Suprapubic skin (tissue), 4 donors: Measurements from ENCODE around the gene DPM3. TPM values are rescaled to one million over a fixed set of nuclear protein-coding genes. Genes with fewer than 3 reads are reported as not detected.
"Not testable (repeated sequence)": the region's sequence is repeated elsewhere in the genome, so short reads cannot be mapped to it uniquely, and the experiment has no call there.

Experiments
- DNase-seq, 2 donors: peaks; one replicate each; pipeline ENCODE4 v3.0.0-alpha.2; 2019; ENCODE audit warnings: low spot score in 2 of 2
- H3K27ac ChIP-seq: fragments of 200-600 bp; sonication (generic); one replicate; pipeline ENCODE4 v1.5.1; 2019
- H3K27me3 ChIP-seq: fragments of 200-600 bp; sonication (generic); one replicate; pipeline ENCODE4 v1.5.1; 2019
- H3K36me3 ChIP-seq: fragments of 200-600 bp; sonication (generic); one replicate; pipeline ENCODE4 v1.5.1; 2019
- H3K4me1 ChIP-seq: fragments of 200-600 bp; sonication (generic); one replicate; pipeline ENCODE4 v1.5.1; 2019
- H3K4me3 ChIP-seq: fragments of 200-600 bp; sonication (generic); one replicate; pipeline ENCODE4 v1.5.1; 2019; ENCODE audit warnings: mild to moderate bottlenecking
- H3K9me3 ChIP-seq: fragments of 200-600 bp; sonication (generic); one replicate; pipeline ENCODE4 v1.5.1; 2019
- CTCF ChIP-seq, 2 donors: fragments of 200-600 bp in 1 of 2; fragments of 450-650 bp in 1 of 2; sonication (generic) in 1 of 2; IDR thresholded peaks; one replicate each; pipeline ENCODE4 v1.5.1; 2016 to 2019; ENCODE audit warnings: antibody characterized with exemption in 2 of 2, mild to moderate bottlenecking in 1 of 2, moderate library complexity in 1 of 2
- EP300 ChIP-seq: sonication (generic); formaldehyde crosslinking; IDR thresholded peaks from one replicate; pipeline ENCODE4 v1.6.1; 2017; ENCODE audit warnings: antibody characterized with exemption
- POLR2A ChIP-seq, 2 donors: fragments of 450-650 bp; IDR thresholded peaks; one replicate each; pipeline ENCODE4 v1.6.1; 2017; ENCODE audit warnings: antibody characterized with exemption in 2 of 2, mild to moderate bottlenecking in 2 of 2, moderate library complexity in 2 of 2
- POLR2AphosphoS5 ChIP-seq, 3 donors: sonication (generic); formaldehyde crosslinking; IDR thresholded peaks; one replicate each; pipeline ENCODE4 v1.6.1; 2017; ENCODE audit warnings: antibody characterized with exemption in 3 of 3
- WGBS: methylation state at CpG from one replicate; pipeline ENCODE4 v1.1.5; 2018; 5-methylcytosine and 5-hydroxymethylcytosine counted together
- total RNA-seq, 4 donors: library from RNA; depleted of rRNA; stranded (reverse); fragments of >200 nt; gene quantifications; one replicate each; pipeline ENCODE4 v1.1.0, GENCODE V29; 2016

Gene DPM3
- total RNA-seq, 4 donors from 2014 or later = 23.7 to 43.7 (median 30.2) TPM

GRCh38 chr1:155120253-155120652 is 20.1 kb downstream of the DPM3 start:
- Histone ChIP-seq H3K27ac (no peak overlapping the region), H3K4me1 (peaks cover 12% of the 10 kb centered on the region), H3K27me3 (no peaks in the 10 kb centered on the region), H3K36me3 (no peaks in the 10 kb centered on the region), H3K9me3 (no peaks in the 10 kb centered on the region), H3K4me3 (no peak overlapping the region)
- WGBS = 36% methylated on average over 6 of the region's 6 CpGs
- DNase-seq = no peak
- no peak for TF ChIP-seq CTCF (IDR thresholded peaks at IDR 0.05)
- no peak for TF ChIP-seq POLR2AphosphoS5 (IDR thresholded peaks at IDR 0.05)
- no peak for TF ChIP-seq EP300
- no peak for TF ChIP-seq POLR2A (IDR thresholded peaks at IDR 0.05)

GRCh38 chr1:155118090-155118489 is 22.2 kb downstream of the DPM3 start:
- H3K27ac ChIP-seq, H3K9me3 ChIP-seq, DNase-seq, H3K27me3 ChIP-seq, H3K4me3 ChIP-seq, H3K36me3 ChIP-seq, H3K4me1 ChIP-seq: not testable (repeated sequence)
- WGBS = 93% methylated on average over 7 of the region's 7 CpGs

DNA sequence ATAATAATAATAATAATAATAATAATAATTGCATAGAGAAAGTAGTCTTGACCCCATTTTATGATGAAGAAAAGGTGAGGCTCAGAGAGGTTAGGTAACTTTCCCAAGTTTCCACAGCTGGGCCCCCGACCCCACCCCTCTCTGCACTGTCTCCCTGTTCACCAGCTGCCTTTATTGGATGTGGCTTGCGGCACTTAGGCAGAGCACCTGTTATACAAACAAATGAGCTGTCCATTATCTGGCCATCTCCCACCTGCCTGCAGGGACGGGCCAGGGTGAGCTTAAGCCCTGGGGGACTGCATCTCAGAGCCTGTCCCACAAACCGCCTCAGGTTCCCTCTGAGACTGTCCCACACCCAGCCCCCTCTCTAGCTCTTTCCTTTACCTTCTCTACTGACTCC is 22.7 kb downstream of the DPM3 start:
- Histone ChIP-seq H3K27me3 (no peaks in the 10 kb centered on the region), H3K27ac (no peak overlapping the region), H3K4me1 (no peaks in the 10 kb centered on the region), H3K36me3 (no peaks in the 10 kb centered on the region), H3K4me3 (no peak overlapping the region), H3K9me3 (no peaks in the 10 kb centered on the region)
- no peak for DNase-seq
- TF ChIP-seq CTCF (IDR thresholded peaks at IDR 0.05) (no peak), POLR2A (IDR thresholded peaks at IDR 0.05) (no peak), EP300 (no peak), POLR2AphosphoS5 (IDR thresholded peaks at IDR 0.05) (no peak)
- 68% methylated on average over 4 of the region's 4 CpGs for WGBS

- no peak for DNase-seq
- no peak overlapping the region for H3K4me3 ChIP-seq
- no peaks in the 10 kb centered on the region for H3K4me1 ChIP-seq
- no peaks in the 10 kb centered on the region for H3K9me3 ChIP-seq
- no peak overlapping the region for H3K27ac ChIP-seq
- H3K27me3 ChIP-seq = no peaks in the 10 kb centered on the region
- H3K36me3 ChIP-seq = no peaks in the 10 kb centered on the region
- 47% methylated on average over 5 of the region's 5 CpGs for WGBS
- TF ChIP-seq EP300 (no peak), POLR2AphosphoS5 (IDR thresholded peaks at IDR 0.05) (no peak), POLR2A (IDR thresholded peaks at IDR 0.05) (no peak), CTCF (IDR thresholded peaks at IDR 0.05) (no peak)
Observed at GRCh38 chr1:155116113-155116764, 24.1 kb downstream of the DPM3 start.

- TF ChIP-seq EP300 = no peak
- no peak for TF ChIP-seq POLR2AphosphoS5 (IDR thresholded peaks at IDR 0.05)
- TF ChIP-seq CTCF (IDR thresholded peaks at IDR 0.05) = no peak
- TF ChIP-seq POLR2A (IDR thresholded peaks at IDR 0.05) = no peak
- no peaks in the 10 kb centered on the region for H3K4me1 ChIP-seq
- no peak overlapping the region for H3K4me3 ChIP-seq
- no peaks in the 10 kb centered on the region for H3K27me3 ChIP-seq
- no peak for DNase-seq
- H3K27ac ChIP-seq = no peak overlapping the region
- H3K9me3 ChIP-seq = no peaks in the 10 kb centered on the region
- 71% methylated on average over 5 of the region's 5 CpGs for WGBS
- H3K36me3 ChIP-seq = no peaks in the 10 kb centered on the region
Observed at GRCh38 chr1:155113450-155113980, 26.8 kb downstream of the DPM3 start.

GRCh38 chr1:155110826-155111225 is 29.5 kb downstream of the DPM3 start:
- Histone ChIP-seq H3K36me3 (no peaks in the 10 kb centered on the region), H3K4me1 (no peaks in the 10 kb centered on the region), H3K27me3 (no peaks in the 10 kb centered on the region), H3K9me3 (no peaks in the 10 kb centered on the region), H3K4me3 (no peak overlapping the region), H3K27ac (no peak overlapping the region)
- 75% methylated on average over 8 of the region's 8 CpGs for WGBS
- TF ChIP-seq EP300 (no peak), POLR2AphosphoS5 (IDR thresholded peaks at IDR 0.05) (no peak), POLR2A (IDR thresholded peaks at IDR 0.05) (no peak)
- DNase-seq = no peak
